HFFc6 (cell line): ENCODE measurements around the gene KCNF1. TPM values are rescaled to one million over a fixed set of nuclear protein-coding genes. Genes with fewer than 3 reads are reported as not detected.
A peak's percentile ranks its signal among the peaks of the same experiment; 100 is the strongest.

Experiments used
- DNase-seq: peaks from one replicate; pipeline ENCODE4 v3.0.0-alpha.2; 2018
- H3K27ac Mint-ChIP-seq: 2 replicates; pipeline ENCODE4 v1.8.0; 2020; ENCODE audit warnings: mild to moderate bottlenecking, mixed read lengths
- H3K27me3 Mint-ChIP-seq: 2 replicates; pipeline ENCODE4 v1.8.0; 2021; ENCODE audit warnings: mild to moderate bottlenecking, moderate library complexity, mixed read lengths; ENCODE audit not compliant: insufficient read depth
- H3K36me3 Mint-ChIP-seq: 2 replicates; pipeline ENCODE4 v1.8.0; 2021; ENCODE audit warnings: low read depth, mixed read lengths
- H3K4me1 Mint-ChIP-seq: 2 replicates; pipeline ENCODE4 v1.8.0; 2020; ENCODE audit warnings: low read depth, mixed read lengths
- H3K4me3 Mint-ChIP-seq: 2 replicates; pipeline ENCODE4 v1.8.0; 2020; ENCODE audit warnings: mild to moderate bottlenecking, moderate library complexity, mixed read lengths
- H3K9me3 Mint-ChIP-seq: 2 replicates; pipeline ENCODE4 v1.8.0; 2020; ENCODE audit warnings: mild to moderate bottlenecking, mixed read lengths
- CTCF ChIP-seq: fragments of 200-600 bp; sonication (generic); IDR thresholded peaks from 2 replicates; pipeline ENCODE4 v1.5.0; 2021; ENCODE audit warnings: antibody characterized with exemption, mild to moderate bottlenecking
- total RNA-seq, 6 experiments: library from RNA; stranded (reverse); fragmentation: NEBNext Ultra II Directional; extraction: Animal tissue kit (Norgen Biotek cat#: 25700); gene quantifications; 2 replicates in 1 of 6; 3 replicates in 5 of 6; pipeline ENCODE4 v1.2.3, GENCODE V29; 2021

The KCNF1 gene
- total RNA-seq, 6 experiments from 2014 or later: 0.14 to 0.26 (median 0.18) TPM; not detected in 3

- Mint-ChIP-seq H3K4me1 (peaks cover 61% of the 10 kb centered on the region), H3K9me3 (peaks cover 14% of the 10 kb centered on the region), H3K27me3 (no peaks in the 10 kb centered on the region), H3K27ac (no peak overlapping the region), H3K36me3 (peaks cover 13% of the 10 kb centered on the region), H3K4me3 (no peak overlapping the region)
- DNase-seq: no peak
- TF ChIP-seq CTCF: no peak
Measured at GRCh38 chr2:10873171-10873570, 38.6 kb upstream of the KCNF1 start.

DNA sequence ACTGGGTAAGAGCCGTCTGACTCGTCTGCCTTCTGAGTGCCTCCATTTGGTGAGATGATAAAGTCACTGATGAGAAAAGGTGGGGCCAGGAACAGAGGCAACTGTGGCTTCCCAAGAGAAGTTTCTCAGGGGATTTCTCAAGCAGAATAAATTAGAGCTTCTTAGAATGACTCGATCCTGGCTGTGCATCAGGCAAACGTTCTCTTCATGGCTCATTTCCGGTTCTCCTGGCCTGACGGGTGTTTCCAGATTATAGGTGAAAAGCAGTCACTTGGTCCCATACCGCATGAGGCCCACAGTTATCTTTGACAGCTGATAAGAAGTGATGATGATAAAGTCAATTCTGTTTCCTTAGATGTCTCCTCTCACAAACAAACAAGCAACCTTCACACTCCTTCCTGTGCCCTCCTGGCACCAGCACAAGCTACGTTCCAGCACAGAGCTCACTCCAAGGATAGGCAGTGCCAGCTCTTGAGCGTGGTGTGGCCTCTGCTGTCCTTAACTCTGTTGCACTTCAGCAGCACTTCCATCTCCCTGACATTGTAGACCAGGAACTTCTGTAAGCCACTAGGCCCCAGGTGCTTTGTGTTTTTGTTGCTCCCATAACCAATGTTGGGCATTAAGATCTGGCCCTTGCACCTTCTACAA lies 37.8 kb upstream of the KCNF1 start:
- Mint-ChIP-seq H3K4me1 (peaks cover 54% of the 10 kb centered on the region), H3K4me3 (no peak overlapping the region), H3K36me3 (peaks cover 13% of the 10 kb centered on the region), H3K9me3 (peaks cover 14% of the 10 kb centered on the region), H3K27me3 (peaks cover 3% of the 10 kb centered on the region; the same call in 1 of the 2 replicates), H3K27ac (no peak overlapping the region)
- TF ChIP-seq CTCF: no peak
- DNase-seq: no peak

DNA sequence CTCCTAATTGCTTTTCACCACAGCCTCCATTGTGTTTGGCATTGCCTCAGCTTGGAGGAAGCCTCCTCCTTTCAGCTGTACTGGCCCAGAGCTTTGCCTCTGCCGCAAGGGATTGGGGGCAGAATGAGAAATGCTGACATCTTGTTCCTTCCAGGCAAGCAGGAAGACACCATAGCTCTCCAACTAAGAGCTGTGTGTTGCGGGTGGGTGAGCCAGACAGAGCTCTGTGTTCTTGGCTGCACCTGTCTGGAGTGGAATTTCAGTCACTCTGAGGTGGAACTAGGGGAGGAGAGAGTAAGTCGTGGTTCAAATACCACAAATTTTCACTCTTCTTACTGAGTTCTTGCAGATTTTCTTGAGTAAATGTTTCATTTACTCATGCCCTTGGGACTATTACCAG lies 36.6 kb upstream of the KCNF1 start:
- Mint-ChIP-seq H3K9me3 (peaks cover 14% of the 10 kb centered on the region), H3K4me1 (peaks cover 42% of the 10 kb centered on the region), H3K36me3 (peaks cover 13% of the 10 kb centered on the region), H3K27me3 (peaks cover 3% of the 10 kb centered on the region; the same call in 1 of the 2 replicates), H3K4me3 (no peak overlapping the region), H3K27ac (no peak overlapping the region)
- no peak for TF ChIP-seq CTCF
- no peak for DNase-seq

- H3K4me1 Mint-ChIP-seq: peaks cover 37% of the 10 kb centered on the region
- H3K36me3 Mint-ChIP-seq: peaks cover 13% of the 10 kb centered on the region
- peaks cover 14% of the 10 kb centered on the region for H3K9me3 Mint-ChIP-seq
- H3K4me3 Mint-ChIP-seq: no peak overlapping the region
- DNase-seq: peak; percentile 37
- no peak for TF ChIP-seq CTCF
- H3K27ac Mint-ChIP-seq: no peak overlapping the region
- peaks cover 3% of the 10 kb centered on the region; the same call in 1 of the 2 replicates for H3K27me3 Mint-ChIP-seq
Measured at GRCh38 chr2:10876394-10876793, 35.3 kb upstream of the KCNF1 start.

DNA sequence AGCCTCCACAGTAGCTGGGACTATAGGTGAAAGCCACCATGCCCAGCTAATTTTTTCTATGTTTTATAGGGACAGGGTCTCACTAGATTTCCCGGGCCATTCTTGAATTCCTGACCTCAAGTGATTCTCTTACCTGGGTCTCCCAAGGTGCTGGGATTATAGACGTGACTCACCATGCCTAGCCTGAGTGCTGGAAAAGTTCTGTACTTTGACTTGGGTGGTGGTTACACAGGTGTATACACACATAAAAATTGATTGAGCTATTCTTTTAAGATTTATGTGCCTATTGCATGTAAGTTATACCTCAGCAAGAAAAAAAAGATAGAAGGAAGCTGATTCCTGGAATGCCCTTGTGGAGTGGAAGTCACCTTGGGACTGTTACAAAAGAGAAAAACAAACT lies 34.8 kb upstream of the KCNF1 start:
- no peak for TF ChIP-seq CTCF
- H3K36me3 Mint-ChIP-seq: peaks cover 11% of the 10 kb centered on the region

More for the DNA sequence above, 34.8 kb upstream of the KCNF1 start:
- peaks cover 3% of the 10 kb centered on the region; the same call in 1 of the 2 replicates for H3K27me3 Mint-ChIP-seq
- H3K4me1 Mint-ChIP-seq: peaks cover 37% of the 10 kb centered on the region
- H3K4me3 Mint-ChIP-seq: no peak overlapping the region
- H3K27ac Mint-ChIP-seq: no peak overlapping the region
- no peak for DNase-seq
- H3K9me3 Mint-ChIP-seq: peaks cover 10% of the 10 kb centered on the region
